SK-N-MC (cell line): ENCODE data around the gene ACKR4.
"Not testable (repeated sequence)": the region's sequence is repeated elsewhere in the genome, so short reads cannot be mapped to it uniquely, and the experiment has no call there.

Experiments used
- DNase-seq: peaks from one replicate; pipeline ENCODE4 v3.0.0-alpha.2; 2011; ENCODE audit warnings: low read depth, low spot score
- H3K27ac ChIP-seq: fragments of 200-600 bp; sonication (generic); 2 replicates; pipeline ENCODE4 v1.5.1; 2016; ENCODE audit warnings: mixed run types
- H3K36me3 ChIP-seq: fragments of 200-600 bp; sonication (generic); 2 replicates; pipeline ENCODE4 v1.6.1; 2017; ENCODE audit warnings: antibody characterized with exemption, low read length, mixed read lengths; ENCODE audit not compliant: insufficient read depth
- H3K4me3 ChIP-seq: fragments of 200-600 bp; sonication (generic); 2 replicates; pipeline ENCODE4 v1.5.1; 2016
- H3K9ac ChIP-seq: fragments of 200-600 bp; sonication (generic); 2 replicates; pipeline ENCODE4 v1.8.0; 2017; ENCODE audit warnings: mixed run types, mixed read lengths; ENCODE audit not compliant: insufficient read length
- H3K9me3 ChIP-seq: fragments of 200-600 bp; sonication (generic); 2 replicates; pipeline ENCODE4 v1.6.1; 2017; ENCODE audit warnings: low read depth, mild to moderate bottlenecking, antibody characterized with exemption, low read length, moderate library complexity, mixed read lengths
- EZH2 ChIP-seq: fragments of 200-600 bp; sonication (generic); IDR thresholded peaks from one replicate; pipeline ENCODE4 v1.6.1; 2017; ENCODE audit warnings: antibody characterized with exemption
- FOXP2 ChIP-seq: optimal IDR thresholded peaks from 2 replicates; pipeline ENCODE3; 2011; ENCODE audit warnings: mild to moderate bottlenecking, moderate library complexity; ENCODE audit not compliant: insufficient read depth; ENCODE audit errors: extremely low read length, control extremely low read depth
- POLR2AphosphoS5 ChIP-seq: IDR thresholded peaks from 2 replicates; pipeline ENCODE4 v1.6.1; 2012; ENCODE audit warnings: mild to moderate bottlenecking, low read depth, low read length, borderline replicate concordance

The ACKR4 gene

GRCh38 chr3:132592216-132592615 lies 4.9 kb upstream of the ACKR4 start:
- Histone ChIP-seq H3K9ac (peak overlapping the region; percentile 4), H3K4me3 (no peak overlapping the region), H3K36me3 (no peaks in the 10 kb centered on the region), H3K27ac (no peak overlapping the region; the same call in 1 of the 2 replicates), H3K9me3 (no peaks in the 10 kb centered on the region)
- DNase-seq, result no peak
- TF ChIP-seq FOXP2, result no peak
- no peak for TF ChIP-seq EZH2
- no peak for TF ChIP-seq POLR2AphosphoS5

- no peak for TF ChIP-seq POLR2AphosphoS5
- no peak for TF ChIP-seq EZH2
- no peak for TF ChIP-seq FOXP2
- no peak overlapping the region for H3K4me3 ChIP-seq
- H3K9me3 ChIP-seq, result no peaks in the 10 kb centered on the region
- DNase-seq, result no peak
- no peak overlapping the region for H3K9ac ChIP-seq
- no peaks in the 10 kb centered on the region for H3K36me3 ChIP-seq
- no peak overlapping the region for H3K27ac ChIP-seq
These were observed 3.7 kb upstream of the ACKR4 start for GRCh38 chr3:132593241-132593946.

DNA sequence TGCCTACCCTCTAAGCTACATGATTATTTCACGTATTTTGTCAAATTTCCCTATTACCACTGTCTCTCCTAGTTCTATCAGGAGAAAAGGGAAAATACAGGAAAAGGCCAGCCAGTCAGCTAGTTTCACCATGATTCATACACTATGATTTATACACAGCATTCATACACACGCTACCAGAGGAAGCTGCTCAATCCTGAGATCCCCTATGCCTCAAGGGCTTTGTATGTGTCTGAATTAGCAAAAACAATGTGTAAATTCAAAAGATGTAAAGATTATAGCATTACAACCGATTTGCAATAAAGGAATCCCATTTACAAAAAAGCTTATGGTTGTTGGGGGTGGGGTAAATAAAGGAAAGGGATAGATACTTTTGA lies 3.1 kb upstream of the ACKR4 start:
- no peak for DNase-seq
- H3K9ac ChIP-seq, result no peak overlapping the region
- no peak overlapping the region for H3K4me3 ChIP-seq
- no peaks in the 10 kb centered on the region for H3K36me3 ChIP-seq
- H3K27ac ChIP-seq, result no peak overlapping the region
- no peaks in the 10 kb centered on the region for H3K9me3 ChIP-seq
- no peak for TF ChIP-seq EZH2
- no peak for TF ChIP-seq FOXP2
- no peak for TF ChIP-seq POLR2AphosphoS5

DNA sequence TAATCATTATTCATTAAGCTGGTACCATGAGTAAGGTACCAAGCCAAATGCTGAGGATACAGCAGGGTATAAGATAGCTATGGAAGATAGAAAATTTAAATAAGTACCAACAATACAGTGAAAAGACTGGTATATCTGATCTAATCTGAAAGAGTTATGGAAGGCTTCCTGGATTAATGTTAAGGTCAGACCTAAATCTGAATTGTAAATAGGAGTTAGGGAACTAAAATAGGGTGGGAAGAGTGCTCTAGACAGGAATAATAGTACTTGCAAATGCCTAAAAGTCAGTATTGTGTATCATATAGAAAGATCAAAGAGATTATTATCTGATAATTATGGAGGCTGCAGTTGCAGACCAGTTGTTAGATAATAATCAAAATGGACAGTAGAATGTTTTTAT lies 2.6 kb upstream of the ACKR4 start:
- Histone ChIP-seq H3K36me3 (no peaks in the 10 kb centered on the region), H3K9ac (no peak overlapping the region), H3K4me3 (no peak overlapping the region), H3K27ac (no peak overlapping the region), H3K9me3 (no peaks in the 10 kb centered on the region)
- TF ChIP-seq EZH2, result no peak
- TF ChIP-seq FOXP2, result no peak
- TF ChIP-seq POLR2AphosphoS5, result no peak
- no peak for DNase-seq

- Histone ChIP-seq H3K36me3 (no peaks in the 10 kb centered on the region), H3K4me3 (no peak overlapping the region), H3K9ac (no peak overlapping the region), H3K27ac (no peak overlapping the region), H3K9me3 (no peaks in the 10 kb centered on the region)
- no peak for DNase-seq
- TF ChIP-seq EZH2, result no peak
These were observed 2.1 kb upstream of the ACKR4 start for GRCh38 chr3:132595014-132595413.

DNA sequence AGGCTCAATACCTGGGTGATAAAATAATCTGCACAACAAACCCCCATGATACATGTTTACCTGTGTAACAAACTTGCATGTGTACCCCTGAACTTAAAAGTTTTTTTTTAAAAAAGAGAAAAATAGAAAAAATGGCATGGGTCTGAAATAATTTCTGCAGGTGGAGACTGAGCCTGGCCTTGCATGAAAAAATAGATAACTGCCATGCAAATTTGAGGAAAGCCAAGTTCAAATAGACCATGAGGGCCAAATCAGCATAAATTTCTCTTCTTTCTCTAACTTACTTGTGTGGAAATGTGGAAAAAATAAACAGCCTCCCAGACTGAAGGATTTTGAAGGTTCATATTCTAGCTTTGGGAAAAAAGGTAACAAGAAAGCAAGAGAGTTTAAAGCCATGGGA lies 744 bp upstream of the ACKR4 start:
- TF ChIP-seq FOXP2 (no peak), POLR2AphosphoS5 (no peak), EZH2 (no peak)
- Histone ChIP-seq H3K9me3 (no peaks in the 10 kb centered on the region), H3K9ac (no peak overlapping the region), H3K27ac (no peak overlapping the region), H3K4me3 (no peak overlapping the region), H3K36me3 (no peaks in the 10 kb centered on the region)
- no peak for DNase-seq

GRCh38 chr3:132597660-132598059 lies 590 bp downstream of the ACKR4 start:
- H3K9ac ChIP-seq, result no peak overlapping the region
- no peak for TF ChIP-seq EZH2
- no peak for TF ChIP-seq FOXP2
- no peak for TF ChIP-seq POLR2AphosphoS5
- no peak for DNase-seq

DNA sequence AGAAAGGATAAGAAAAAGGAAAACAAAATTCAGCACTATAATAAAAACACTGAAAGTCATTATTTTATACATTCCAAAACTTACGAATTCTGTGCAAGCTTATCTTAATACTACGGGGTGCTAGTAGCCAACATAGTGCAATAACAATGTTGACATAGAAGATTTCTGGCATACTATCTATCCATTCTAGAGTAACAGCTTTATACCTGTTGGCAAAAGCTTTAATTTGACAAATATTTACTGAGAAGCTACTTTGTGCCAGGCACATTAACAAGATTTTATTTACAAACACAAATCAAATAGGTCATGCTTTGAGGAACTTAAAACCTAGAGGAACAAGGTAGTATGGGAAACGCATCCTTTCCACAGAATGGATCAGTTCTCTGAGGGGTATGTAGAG lies 1.1 kb downstream of the ACKR4 start:
- no peak for DNase-seq
- Histone ChIP-seq H3K9ac (no peak overlapping the region), H3K27ac (no peak overlapping the region), H3K36me3 (peaks cover 5% of the 10 kb centered on the region; the same call in 1 of the 2 replicates), H3K9me3 (no peaks in the 10 kb centered on the region), H3K4me3 (no peak overlapping the region)
- TF ChIP-seq POLR2AphosphoS5, result no peak
- TF ChIP-seq EZH2, result no peak
- no peak for TF ChIP-seq FOXP2

More at GRCh38 chr3:132597660-132598059, 590 bp downstream of the ACKR4 start:
- Histone ChIP-seq H3K36me3 (no peaks in the 10 kb centered on the region), H3K27ac (no peak overlapping the region), H3K9me3 (no peaks in the 10 kb centered on the region), H3K4me3 (no peak overlapping the region)

DNA sequence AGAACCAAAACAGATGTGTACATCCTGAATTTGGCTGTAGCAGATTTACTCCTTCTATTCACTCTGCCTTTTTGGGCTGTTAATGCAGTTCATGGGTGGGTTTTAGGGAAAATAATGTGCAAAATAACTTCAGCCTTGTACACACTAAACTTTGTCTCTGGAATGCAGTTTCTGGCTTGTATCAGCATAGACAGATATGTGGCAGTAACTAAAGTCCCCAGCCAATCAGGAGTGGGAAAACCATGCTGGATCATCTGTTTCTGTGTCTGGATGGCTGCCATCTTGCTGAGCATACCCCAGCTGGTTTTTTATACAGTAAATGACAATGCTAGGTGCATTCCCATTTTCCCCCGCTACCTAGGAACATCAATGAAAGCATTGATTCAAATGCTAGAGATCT lies 3.5 kb downstream of the ACKR4 start:
- H3K9me3 ChIP-seq, H3K9ac ChIP-seq, H3K27ac ChIP-seq, DNase-seq, H3K36me3 ChIP-seq, H3K4me3 ChIP-seq: not testable (repeated sequence)
